Liver (tissue), 9 donors: ENCODE data around the gene DDIAS. TPM values are rescaled to one million over a fixed set of nuclear protein-coding genes. Genes with fewer than 3 reads are reported as not detected.

Experiments used
- DNase-seq: peaks from one replicate; pipeline ENCODE4 v3.0.0-alpha.2; 2017; ENCODE audit warnings: low spot score
- H3K27ac ChIP-seq, 2 donors: one replicate each; pipeline ENCODE4 v1.7.0; 2013; ENCODE audit warnings: inconsistent platforms in 2 of 2, low read length in 2 of 2, control low read depth in 1 of 2, low read depth in 1 of 2, mild to moderate bottlenecking in 1 of 2
- H3K27me3 ChIP-seq, 4 donors: one replicate each; pipeline versions ENCODE4 v1.6.1 to v1.7.0; 2013; ENCODE audit warnings: low read length in 3 of 4, inconsistent platforms in 1 of 4, mild to moderate bottlenecking in 1 of 4, moderate library complexity in 1 of 4; ENCODE audit not compliant: control insufficient read depth in 4 of 4, insufficient read depth in 4 of 4
- H3K36me3 ChIP-seq, 4 donors: one replicate each; pipeline versions ENCODE4 v1.6.1 to v1.7.0; 2013; ENCODE audit warnings: low read length in 3 of 4, mild to moderate bottlenecking in 3 of 4, low read depth in 1 of 4, moderate library complexity in 1 of 4; ENCODE audit not compliant: control insufficient read depth in 4 of 4, insufficient read depth in 3 of 4
- H3K4me1 ChIP-seq, 4 donors: one replicate each; pipeline versions ENCODE4 v1.6.1 to v1.7.0; 2013; ENCODE audit warnings: low read length in 3 of 4, mild to moderate bottlenecking in 3 of 4, moderate library complexity in 1 of 4; ENCODE audit not compliant: control insufficient read depth in 4 of 4, insufficient read depth in 4 of 4
- H3K4me3 ChIP-seq, 3 donors: one replicate each; pipeline versions ENCODE4 v1.6.1 to v1.7.0; 2013; ENCODE audit warnings: low read length in 3 of 3, control low read depth in 1 of 3, low read depth in 1 of 3, mild to moderate bottlenecking in 1 of 3
- H3K9ac ChIP-seq, 2 donors: one replicate each; pipeline ENCODE4 v1.7.0; 2013; ENCODE audit warnings: low read length in 2 of 2, mild to moderate bottlenecking in 2 of 2, moderate library complexity in 2 of 2, control low read depth in 1 of 2, low read depth in 1 of 2
- H3K9me3 ChIP-seq, 4 donors: one replicate each; pipeline versions ENCODE4 v1.6.1 to v1.7.0; 2013; ENCODE audit warnings: low read length in 3 of 4; ENCODE audit not compliant: control insufficient read depth in 4 of 4
- EGR1 ChIP-seq, 2 donors: IDR thresholded peaks; 2 replicates each; pipeline ENCODE4 v1.6.1; 2016 to 2018; ENCODE audit warnings: antibody characterized with exemption in 2 of 2, low read depth in 2 of 2
- FOXA1 ChIP-seq: IDR thresholded peaks from 2 replicates; pipeline ENCODE4 v1.6.1; 2016; ENCODE audit warnings: antibody characterized with exemption
- FOXA2 ChIP-seq: IDR thresholded peaks from 2 replicates; pipeline ENCODE4 v1.6.1; 2016; ENCODE audit warnings: antibody characterized with exemption
- GABPA ChIP-seq, 2 donors: IDR thresholded peaks in 1 of 2; conservative IDR thresholded peaks in 1 of 2; 2 replicates each; pipeline ENCODE4 v1.6.1; 2016; ENCODE audit warnings: antibody characterized with exemption in 2 of 2, mild to moderate bottlenecking in 1 of 2, moderate library complexity in 1 of 2
- HNF4A ChIP-seq, 2 donors: conservative IDR thresholded peaks; 2 replicates each; pipeline ENCODE4 v1.6.1; 2016; ENCODE audit warnings: antibody characterized with exemption in 2 of 2, mild to moderate bottlenecking in 2 of 2
- HNF4G ChIP-seq: IDR thresholded peaks from 2 replicates; pipeline ENCODE4 v1.6.1; 2016; ENCODE audit warnings: antibody characterized with exemption
- JUND ChIP-seq, 2 donors: IDR thresholded peaks; 2 replicates each; pipeline ENCODE4 v1.6.1; 2016; ENCODE audit warnings: antibody characterized with exemption in 2 of 2
- NR2F2 ChIP-seq: IDR thresholded peaks from 2 replicates; pipeline ENCODE4 v1.6.1; 2016; ENCODE audit warnings: antibody characterized with exemption
- RAD21 ChIP-seq, 2 donors: IDR thresholded peaks; 2 replicates each; pipeline ENCODE4 v1.6.1; 2016; ENCODE audit warnings: antibody characterized with exemption in 2 of 2, mild to moderate bottlenecking in 2 of 2
- RXRA ChIP-seq, 2 donors: IDR thresholded peaks; 2 replicates each; pipeline ENCODE4 v1.6.1; 2017 to 2018; ENCODE audit warnings: antibody characterized with exemption in 2 of 2, mild to moderate bottlenecking in 1 of 2
- SP1 ChIP-seq: IDR thresholded peaks from 2 replicates; pipeline ENCODE4 v1.6.1; 2018; ENCODE audit warnings: antibody characterized with exemption, mild to moderate bottlenecking
- TAF1 ChIP-seq: conservative IDR thresholded peaks from 2 replicates; pipeline ENCODE4 v1.6.1; 2016; ENCODE audit warnings: antibody characterized with exemption, mild to moderate bottlenecking
- YY1 ChIP-seq: IDR thresholded peaks from 2 replicates; pipeline ENCODE4 v1.6.1; 2016; ENCODE audit warnings: antibody characterized with exemption, mild to moderate bottlenecking
- WGBS: extraction: QIAGEN DNeasy Blood & Tissue Kit; methylation state at CpG from one replicate; pipeline ENCODE4 v1.1.7; 2013; 5-methylcytosine and 5-hydroxymethylcytosine counted together
- polyA plus RNA-seq, 2 donors: library from polyadenylated mRNA; stranded (reverse) in 1 of 2; unstranded in 1 of 2; fragments of 200-250 nt in 1 of 2; fragments of >200 nt in 1 of 2; fragmentation: Nextera tagmentation in 1 of 2; extraction: Ambion mirVana in 1 of 2; gene quantifications; one replicate each; pipeline versions ENCODE4 v1.2.1 to v1.2.3, GENCODE V29; 2013 to 2015
- total RNA-seq, 2 donors: library from RNA; depleted of rRNA; stranded (reverse); fragments of >200 nt; gene quantifications; one replicate each; pipeline ENCODE4 v1.2.3, GENCODE V29; 2014
- TF ChIP-seq, protein P1 (sequence below): fragments of 150-350 bp; IDR thresholded peaks from 2 replicates; pipeline ENCODE4 v1.5.1; 2017; ENCODE audit warnings: improper control_type of control experiment, low read depth, low read length; ENCODE audit not compliant: missing input control
- TF ChIP-seq, protein P2 (sequence below): IDR thresholded peaks from 2 replicates; pipeline ENCODE4 v1.6.1; 2016; ENCODE audit warnings: antibody characterized with exemption
- TF ChIP-seq, protein P3 (sequence below): IDR thresholded peaks from 2 replicates; pipeline ENCODE4 v1.6.1; 2016; ENCODE audit warnings: antibody characterized with exemption
- TF ChIP-seq, protein P4 (sequence below): IDR thresholded peaks from 2 replicates; pipeline ENCODE4 v1.6.1; 2016; ENCODE audit warnings: antibody characterized with exemption, mild to moderate bottlenecking
- donor health status: healthy.
- donor health status: healthy.
- donor health status: healthy.
- donor health status: healthy.
- donor health status: healthy.

The DDIAS gene
- total and polyA plus RNA-seq, 4 donors = 0.25 to 8.4 (median 0.47) TPM

DNA sequence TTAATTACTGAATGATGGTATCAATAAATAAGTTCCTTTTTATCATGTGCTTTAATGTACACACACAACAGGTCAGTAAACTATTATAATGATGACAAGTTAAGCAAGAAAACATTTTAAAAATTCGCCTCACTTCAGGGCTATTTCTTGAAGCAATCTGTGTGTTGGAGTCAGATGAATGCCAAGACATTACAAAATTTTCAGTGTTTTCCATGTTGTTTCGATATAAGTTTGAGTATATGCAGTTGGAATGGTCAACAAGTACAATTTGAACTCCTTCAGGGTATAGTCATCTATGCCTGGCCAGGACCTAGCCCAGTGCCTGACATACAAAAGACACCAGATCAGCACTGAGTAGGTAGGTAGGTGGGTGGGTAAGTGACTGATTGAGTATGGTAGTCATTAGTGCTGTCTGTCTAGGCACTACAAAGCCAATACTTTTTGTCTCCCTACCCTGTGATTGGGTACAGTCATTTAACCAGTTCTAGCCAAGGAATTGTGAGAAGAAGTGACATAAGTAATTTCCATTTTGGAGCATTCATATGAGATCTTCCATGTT lies 8.8 kb upstream of the DDIAS start:
- H3K36me3 ChIP-seq = no peaks in the 10 kb centered on the region
- no peaks in the 10 kb centered on the region for H3K27me3 ChIP-seq
- TF ChIP-seq RXRA (IDR thresholded peaks at IDR 0.05) (no peak), FOXA2 (no peak), RAD21 (IDR thresholded peaks at IDR 0.05) (no peak), YY1 (no peak), FOXA1 (no peak), TAF1 (no peak), SP1 (no peak), GABPA (IDR thresholded peaks at IDR 0.05 in 1 of 2, conservative IDR thresholded peaks at IDR 0.05 in 1 of 2) (no peak), EGR1 (IDR thresholded peaks at IDR 0.05; ENCODE audit: low read depth in 2 of 2) (no peak), JUND (IDR thresholded peaks at IDR 0.05) (no peak), HNF4A (conservative IDR thresholded peaks at IDR 0.05) (no peak), NR2F2 (no peak), HNF4G (no peak)
- TF ChIP-seq, protein P1, sequence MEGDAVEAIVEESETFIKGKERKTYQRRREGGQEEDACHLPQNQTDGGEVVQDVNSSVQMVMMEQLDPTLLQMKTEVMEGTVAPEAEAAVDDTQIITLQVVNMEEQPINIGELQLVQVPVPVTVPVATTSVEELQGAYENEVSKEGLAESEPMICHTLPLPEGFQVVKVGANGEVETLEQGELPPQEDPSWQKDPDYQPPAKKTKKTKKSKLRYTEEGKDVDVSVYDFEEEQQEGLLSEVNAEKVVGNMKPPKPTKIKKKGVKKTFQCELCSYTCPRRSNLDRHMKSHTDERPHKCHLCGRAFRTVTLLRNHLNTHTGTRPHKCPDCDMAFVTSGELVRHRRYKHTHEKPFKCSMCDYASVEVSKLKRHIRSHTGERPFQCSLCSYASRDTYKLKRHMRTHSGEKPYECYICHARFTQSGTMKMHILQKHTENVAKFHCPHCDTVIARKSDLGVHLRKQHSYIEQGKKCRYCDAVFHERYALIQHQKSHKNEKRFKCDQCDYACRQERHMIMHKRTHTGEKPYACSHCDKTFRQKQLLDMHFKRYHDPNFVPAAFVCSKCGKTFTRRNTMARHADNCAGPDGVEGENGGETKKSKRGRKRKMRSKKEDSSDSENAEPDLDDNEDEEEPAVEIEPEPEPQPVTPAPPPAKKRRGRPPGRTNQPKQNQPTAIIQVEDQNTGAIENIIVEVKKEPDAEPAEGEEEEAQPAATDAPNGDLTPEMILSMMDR = no peak
- TF ChIP-seq, protein P2, sequence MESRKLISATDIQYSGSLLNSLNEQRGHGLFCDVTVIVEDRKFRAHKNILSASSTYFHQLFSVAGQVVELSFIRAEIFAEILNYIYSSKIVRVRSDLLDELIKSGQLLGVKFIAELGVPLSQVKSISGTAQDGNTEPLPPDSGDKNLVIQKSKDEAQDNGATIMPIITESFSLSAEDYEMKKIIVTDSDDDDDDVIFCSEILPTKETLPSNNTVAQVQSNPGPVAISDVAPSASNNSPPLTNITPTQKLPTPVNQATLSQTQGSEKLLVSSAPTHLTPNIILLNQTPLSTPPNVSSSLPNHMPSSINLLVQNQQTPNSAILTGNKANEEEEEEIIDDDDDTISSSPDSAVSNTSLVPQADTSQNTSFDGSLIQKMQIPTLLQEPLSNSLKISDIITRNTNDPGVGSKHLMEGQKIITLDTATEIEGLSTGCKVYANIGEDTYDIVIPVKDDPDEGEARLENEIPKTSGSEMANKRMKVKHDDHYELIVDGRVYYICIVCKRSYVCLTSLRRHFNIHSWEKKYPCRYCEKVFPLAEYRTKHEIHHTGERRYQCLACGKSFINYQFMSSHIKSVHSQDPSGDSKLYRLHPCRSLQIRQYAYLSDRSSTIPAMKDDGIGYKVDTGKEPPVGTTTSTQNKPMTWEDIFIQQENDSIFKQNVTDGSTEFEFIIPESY = no peak
- TF ChIP-seq, protein P3, sequence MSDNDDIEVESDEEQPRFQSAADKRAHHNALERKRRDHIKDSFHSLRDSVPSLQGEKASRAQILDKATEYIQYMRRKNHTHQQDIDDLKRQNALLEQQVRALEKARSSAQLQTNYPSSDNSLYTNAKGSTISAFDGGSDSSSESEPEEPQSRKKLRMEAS = no peak
- no peak overlapping the region for H3K9ac ChIP-seq
- WGBS = 97% methylated on average over 2 of the region's 2 CpGs
- no peak for DNase-seq
- no peaks in the 10 kb centered on the region for H3K9me3 ChIP-seq
- no peak overlapping the region for H3K27ac ChIP-seq
- no peak overlapping the region for H3K4me3 ChIP-seq
- peaks cover 0 to 2% (median 0%) of the 10 kb centered on the region in 4 donors for H3K4me1 ChIP-seq

DNA sequence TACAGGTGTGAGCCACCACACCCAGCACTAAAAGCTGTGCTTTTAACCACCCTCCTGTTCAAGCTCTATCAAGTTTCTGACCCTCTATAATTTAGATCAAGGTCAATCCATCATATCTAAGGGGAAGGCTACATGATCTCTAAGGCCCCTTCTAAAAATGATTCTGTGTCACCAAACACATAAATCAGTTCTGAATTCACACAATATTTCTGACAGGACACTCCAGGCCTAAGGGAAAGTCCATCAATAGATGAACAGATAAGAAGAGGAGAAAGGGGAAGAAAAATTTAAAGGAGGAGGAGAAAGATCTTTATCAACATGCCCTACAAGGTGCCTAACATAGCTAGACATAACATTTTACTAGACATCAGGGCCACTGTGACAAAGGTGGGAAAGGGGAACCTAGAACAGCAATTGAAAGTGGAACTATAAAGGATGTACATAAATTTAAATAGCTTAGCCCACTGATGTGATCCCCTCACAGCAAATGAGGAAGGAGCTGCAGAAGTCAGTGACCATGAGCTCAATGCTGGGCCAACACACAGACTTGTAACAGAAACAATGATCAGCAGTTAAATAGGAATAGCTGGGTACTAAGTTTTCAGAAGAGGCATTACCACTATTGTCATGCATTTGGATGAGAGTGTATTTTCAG lies 6.0 kb upstream of the DDIAS start:
- no peak overlapping the region for H3K27ac ChIP-seq

More for the DNA sequence above, 6.0 kb upstream of the DDIAS start:
- no peak for DNase-seq
- H3K27me3 ChIP-seq = no peaks in the 10 kb centered on the region
- H3K4me1 ChIP-seq = peaks cover 0 to 13% (median 6%) of the 10 kb centered on the region in 4 donors
- no peak overlapping the region for H3K9ac ChIP-seq
- no peaks in the 10 kb centered on the region for H3K36me3 ChIP-seq
- TF ChIP-seq RAD21 (IDR thresholded peaks at IDR 0.05) (no peak), EGR1 (IDR thresholded peaks at IDR 0.05; ENCODE audit: low read depth in 2 of 2) (no peak), NR2F2 (no peak), JUND (IDR thresholded peaks at IDR 0.05) (no peak), TAF1 (no peak), FOXA1 (no peak), FOXA2 (no peak), RXRA (IDR thresholded peaks at IDR 0.05) (no peak)
- TF ChIP-seq, protein P2 = no peak
- TF ChIP-seq, protein P4, sequence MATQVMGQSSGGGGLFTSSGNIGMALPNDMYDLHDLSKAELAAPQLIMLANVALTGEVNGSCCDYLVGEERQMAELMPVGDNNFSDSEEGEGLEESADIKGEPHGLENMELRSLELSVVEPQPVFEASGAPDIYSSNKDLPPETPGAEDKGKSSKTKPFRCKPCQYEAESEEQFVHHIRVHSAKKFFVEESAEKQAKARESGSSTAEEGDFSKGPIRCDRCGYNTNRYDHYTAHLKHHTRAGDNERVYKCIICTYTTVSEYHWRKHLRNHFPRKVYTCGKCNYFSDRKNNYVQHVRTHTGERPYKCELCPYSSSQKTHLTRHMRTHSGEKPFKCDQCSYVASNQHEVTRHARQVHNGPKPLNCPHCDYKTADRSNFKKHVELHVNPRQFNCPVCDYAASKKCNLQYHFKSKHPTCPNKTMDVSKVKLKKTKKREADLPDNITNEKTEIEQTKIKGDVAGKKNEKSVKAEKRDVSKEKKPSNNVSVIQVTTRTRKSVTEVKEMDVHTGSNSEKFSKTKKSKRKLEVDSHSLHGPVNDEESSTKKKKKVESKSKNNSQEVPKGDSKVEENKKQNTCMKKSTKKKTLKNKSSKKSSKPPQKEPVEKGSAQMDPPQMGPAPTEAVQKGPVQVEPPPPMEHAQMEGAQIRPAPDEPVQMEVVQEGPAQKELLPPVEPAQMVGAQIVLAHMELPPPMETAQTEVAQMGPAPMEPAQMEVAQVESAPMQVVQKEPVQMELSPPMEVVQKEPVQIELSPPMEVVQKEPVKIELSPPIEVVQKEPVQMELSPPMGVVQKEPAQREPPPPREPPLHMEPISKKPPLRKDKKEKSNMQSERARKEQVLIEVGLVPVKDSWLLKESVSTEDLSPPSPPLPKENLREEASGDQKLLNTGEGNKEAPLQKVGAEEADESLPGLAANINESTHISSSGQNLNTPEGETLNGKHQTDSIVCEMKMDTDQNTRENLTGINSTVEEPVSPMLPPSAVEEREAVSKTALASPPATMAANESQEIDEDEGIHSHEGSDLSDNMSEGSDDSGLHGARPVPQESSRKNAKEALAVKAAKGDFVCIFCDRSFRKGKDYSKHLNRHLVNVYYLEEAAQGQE = no peak
- TF ChIP-seq, protein P1 = no peak
- no peak overlapping the region for H3K4me3 ChIP-seq
- H3K9me3 ChIP-seq = no peaks in the 10 kb centered on the region
